IMR-90 (cell line): ENCODE data around the gene GRPEL2. TPM values are rescaled to one million over a fixed set of nuclear protein-coding genes. Genes with fewer than 3 reads are reported as not detected.

Experiments used
- ATAC-seq: fragments of 200-7000 bp; cut with Tn5 transposase; 2 replicates; pipeline ENCODE4 v1.9.1; 2020; ENCODE audit warnings: low read depth, mild to moderate bottlenecking, moderate library complexity
- BruUV-seq: library from RNA; stranded (reverse); fragments of 400-500 nt; replicated peaks from 2 replicates; lab custom pipeline; 2021; lab: Mats Ljungman, UMichigan
- CTCF ChIA-PET: fragments of 300-600 bp; formaldehyde crosslinking; extraction: SDS; loops from one replicate; lab custom pipeline; 2021; ENCODE audit warnings: antibody characterized with exemption; lab: Yijun Ruan, JAX
- POLR2A ChIA-PET: fragments of 300-600 bp; sonication (Branson Sonifier 250); formaldehyde crosslinking; loops from one replicate; lab custom pipeline; 2022; ENCODE audit warnings: antibody characterized with exemption; ENCODE audit not compliant: unreplicated experiment; lab: Charles Lee
- DNase-seq: peaks from one replicate; pipeline ENCODE4 v3.0.0; 2013
- H2AFZ ChIP-seq: replicated peaks from 2 replicates; pipeline ENCODE3; 2013; ENCODE audit warnings: low read length, mild to moderate bottlenecking; ENCODE audit not compliant: poor library complexity
- H2AK5ac ChIP-seq: 2 replicates; pipeline ENCODE4 v1.6.1; 2013; ENCODE audit warnings: low read depth, low read length, inconsistent platforms
- H2AK9ac ChIP-seq: replicated peaks from 2 replicates; pipeline ENCODE3; 2013; ENCODE audit warnings: mild to moderate bottlenecking, low read depth, low read length, moderate library complexity; ENCODE audit not compliant: poor library complexity
- H2BK120ac ChIP-seq: 2 replicates; pipeline ENCODE4 v1.6.1; 2013; ENCODE audit warnings: low read depth, low read length, inconsistent platforms
- H2BK15ac ChIP-seq: 3 replicates; pipeline ENCODE4 v1.6.1; 2013; ENCODE audit warnings: low read depth, low read length, inconsistent platforms
- H2BK20ac ChIP-seq: 2 replicates; pipeline ENCODE4 v1.6.1; 2013; ENCODE audit warnings: low read depth, mild to moderate bottlenecking, inconsistent platforms, low read length, moderate library complexity
- H2BK5ac ChIP-seq: 2 replicates; pipeline ENCODE4 v1.6.1; 2013; ENCODE audit warnings: mild to moderate bottlenecking, low read depth, low read length, inconsistent platforms; ENCODE audit not compliant: poor library complexity, severe bottlenecking
- H3K14ac ChIP-seq: replicated peaks from 2 replicates; pipeline ENCODE4 v1.6.1; 2013; ENCODE audit warnings: low read depth, low read length, inconsistent platforms
- H3K18ac ChIP-seq: 2 replicates; pipeline ENCODE4 v1.6.1; 2013; ENCODE audit warnings: low read depth, low read length, control low read depth
- H3K23ac ChIP-seq: 2 replicates; pipeline ENCODE4 v1.6.1; 2013; ENCODE audit warnings: low read depth, low read length, inconsistent platforms
- H3K27ac ChIP-seq: 2 replicates; pipeline ENCODE4 v1.5.1; 2013; ENCODE audit warnings: mild to moderate bottlenecking, control low read depth, low read length; ENCODE audit not compliant: insufficient read depth
- H3K27me3 ChIP-seq: 2 replicates; pipeline ENCODE4 v1.6.1; 2013; ENCODE audit warnings: low read length; ENCODE audit not compliant: control insufficient read depth, insufficient read depth
- H3K36me3 ChIP-seq: 2 replicates; pipeline ENCODE4 v1.6.1; 2013; ENCODE audit warnings: low read length, mixed read lengths; ENCODE audit not compliant: control insufficient read depth, insufficient read depth
- H3K4ac ChIP-seq: 2 replicates; pipeline ENCODE4 v1.6.1; 2013; ENCODE audit warnings: low read depth, low read length, inconsistent platforms
- H3K4me1 ChIP-seq: 2 replicates; pipeline ENCODE4 v1.6.1; 2013; ENCODE audit warnings: low read length, mixed read lengths; ENCODE audit not compliant: control insufficient read depth, insufficient read depth
- H3K4me2 ChIP-seq: 2 replicates; pipeline ENCODE4 v1.6.1; 2013; ENCODE audit warnings: low read depth, mild to moderate bottlenecking, control low read depth, low read length, moderate library complexity
- H3K4me3 ChIP-seq: 2 replicates; pipeline ENCODE4 v1.5.1; 2013; ENCODE audit warnings: low read depth, mild to moderate bottlenecking, control low read depth, low read length, moderate library complexity; ENCODE audit not compliant: insufficient read depth
- H3K56ac ChIP-seq: 2 replicates; pipeline ENCODE4 v1.6.1; 2013; ENCODE audit warnings: low read length, inconsistent platforms; ENCODE audit not compliant: insufficient read depth; ENCODE audit errors: extremely low read depth
- H3K79me1 ChIP-seq, 2 experiments: 2 replicates each; pipeline ENCODE4 v1.6.1; 2013; ENCODE audit warnings: low read length in 2 of 2, inconsistent platforms in 1 of 2, low read depth in 1 of 2
- H3K9ac ChIP-seq: 2 replicates; pipeline ENCODE4 v1.6.1; 2013; ENCODE audit warnings: low read depth, low read length, control low read depth
- H3K9me1 ChIP-seq: 2 replicates; pipeline ENCODE4 v1.6.1; 2013; ENCODE audit warnings: low read length, inconsistent platforms; ENCODE audit not compliant: insufficient read depth
- H3K9me3 ChIP-seq: 2 replicates; pipeline ENCODE4 v1.6.1; 2013; ENCODE audit warnings: low read length; ENCODE audit not compliant: control insufficient read depth, insufficient read depth
- H4K20me1 ChIP-seq: 2 replicates; pipeline ENCODE4 v1.6.1; 2013; ENCODE audit warnings: low read length, inconsistent platforms; ENCODE audit not compliant: insufficient read depth
- H4K5ac ChIP-seq: 2 replicates; pipeline ENCODE4 v1.6.1; 2013; ENCODE audit warnings: mild to moderate bottlenecking, low read depth, low read length, control low read depth
- H4K8ac ChIP-seq, 2 experiments: 2 replicates each; pipeline ENCODE4 v1.6.1; 2013; ENCODE audit warnings: low read depth in 2 of 2, low read length in 2 of 2, control low read depth in 1 of 2, inconsistent platforms in 1 of 2
- H4K91ac ChIP-seq: 2 replicates; pipeline ENCODE4 v1.6.1; 2013; ENCODE audit warnings: low read depth, low read length, inconsistent platforms; ENCODE audit not compliant: insufficient read depth
- BHLHE40 ChIP-seq: fragments of 150-350 bp; IDR thresholded peaks from 2 replicates; pipeline ENCODE4 v1.6.1; 2016; ENCODE audit warnings: mild to moderate bottlenecking, low read depth, low read length
- CEBPB ChIP-seq: IDR thresholded peaks from 2 replicates; pipeline ENCODE4 v1.6.1; 2012; ENCODE audit warnings: low read depth, low read length, improper control_type of control experiment
- CHD1 ChIP-seq: IDR thresholded peaks from 2 replicates; pipeline ENCODE4 v1.6.1; 2012; ENCODE audit warnings: low read depth, low read length, improper control_type of control experiment
- CTCF ChIP-seq: conservative IDR thresholded peaks from 2 replicates; pipeline ENCODE4 v1.5.1; 2012; ENCODE audit warnings: mild to moderate bottlenecking, low read depth, low read length, improper control_type of control experiment
- ELK1 ChIP-seq: fragments of 150-350 bp; IDR thresholded peaks from 2 replicates; pipeline ENCODE4 v1.6.1; 2016; ENCODE audit warnings: low read depth, mild to moderate bottlenecking, low read length, moderate library complexity, borderline replicate concordance
- FOS ChIP-seq: fragments of 150-350 bp; IDR thresholded peaks from 2 replicates; pipeline ENCODE4 v1.6.1; 2016; ENCODE audit warnings: low read depth, low read length
- MAFK ChIP-seq: IDR thresholded peaks from 2 replicates; pipeline ENCODE4 v1.6.1; 2012; ENCODE audit warnings: low read depth, low read length, improper control_type of control experiment
- MAZ ChIP-seq: IDR thresholded peaks from 2 replicates; pipeline ENCODE4 v1.6.1; 2012; ENCODE audit warnings: low read depth, mild to moderate bottlenecking, low read length, improper control_type of control experiment, moderate library complexity, borderline replicate concordance
- MXI1 ChIP-seq: IDR thresholded peaks from 2 replicates; pipeline ENCODE4 v1.6.1; 2012; ENCODE audit warnings: low read depth, mild to moderate bottlenecking, low read length, moderate library complexity, borderline replicate concordance
- NFE2L2 ChIP-seq: fragments of 150-350 bp; IDR thresholded peaks from 2 replicates; pipeline ENCODE4 v1.6.1; 2016; ENCODE audit warnings: low read depth, mild to moderate bottlenecking, low read length
- POLR2A ChIP-seq: IDR thresholded peaks from 2 replicates; pipeline ENCODE4 v1.6.1; 2012; ENCODE audit warnings: mild to moderate bottlenecking, low read depth, low read length
- RAD21 ChIP-seq: IDR thresholded peaks from 2 replicates; pipeline ENCODE4 v1.6.1; 2012; ENCODE audit warnings: low read length, improper control_type of control experiment
- RCOR1 ChIP-seq: IDR thresholded peaks from 2 replicates; pipeline ENCODE4 v1.6.1; 2012; ENCODE audit warnings: mild to moderate bottlenecking, low read length, improper control_type of control experiment; ENCODE audit not compliant: insufficient replicate concordance
- RFX5 ChIP-seq: IDR thresholded peaks from 2 replicates; pipeline ENCODE4 v1.8.0; 2012; ENCODE audit warnings: low read depth, mild to moderate bottlenecking, low read length, moderate library complexity
- USF2 ChIP-seq: fragments of 150-350 bp; IDR thresholded peaks from 2 replicates; pipeline ENCODE4 v1.6.1; 2017; ENCODE audit warnings: mild to moderate bottlenecking, antibody characterized with exemption, low read length, low read depth
- WGBS, 2 experiments: methylation state at CpG; one replicate each; pipeline versions ENCODE4 v1.1.5 to v1.1.7; 2013; ENCODE audit warnings: missing lambda C conversion rate in 2 of 2; ENCODE audit not compliant: insufficient read length in 1 of 2; ENCODE audit errors: extremely low coverage in 2 of 2; 5-methylcytosine and 5-hydroxymethylcytosine counted together
- dilution Hi-C: fragments of 300-500 bp; cut with HindIII; formaldehyde crosslinking; loops from one replicate; pipeline ENCODE4 v1.14.3; 2018; ENCODE audit warnings: low sequenced_read_pairs; ENCODE audit not compliant: unreplicated experiment
- in situ Hi-C: fragments of 300-500 bp; cut with MboI; formaldehyde crosslinking; loops from 3 replicates; pipeline ENCODE4 v1.14.3; 2019; ENCODE audit warnings: low sequenced_read_pairs, inconsistent platforms, mixed read lengths
- intact Hi-C: fragments of 100-400 bp; cut with micrococcal nuclease; formaldehyde crosslinking; loops from 2 replicates; pipeline ENCODE4 v1.10.0; 2022
- polyA plus RNA-seq, 3 experiments: library from polyadenylated mRNA; depleted of rRNA; stranded (reverse); fragments of >200 nt; gene quantifications; 2 replicates each; pipeline ENCODE4 v1.2.3, GENCODE V29; 2012; ENCODE audit warnings: low replicate concordance in 1 of 3
- total RNA-seq: library from RNA; depleted of rRNA; stranded (reverse); fragments of >200 nt; gene quantifications from 2 replicates; pipeline ENCODE4 v1.2.3, GENCODE V29; 2012

Gene GRPEL2
- total and polyA plus RNA-seq, 2 of the 4 experiments (the other 2 are of a cell fraction): 6.2 to 18.1 TPM

- TF ChIP-seq MAFK: no peak
- no peak for TF ChIP-seq MAZ
These were observed 15.0 kb downstream of the GRPEL2 start (continued) for GRCh38 chr5:149360272-149360671.

GRCh38 chr5:149362541-149362940 lies 17.2 kb downstream of the GRPEL2 start:
- H3K36me3 ChIP-seq: no peaks in the 10 kb centered on the region
- DNase-seq (no peak), ATAC-seq (no peak)
- no peak overlapping the region for H3K27ac ChIP-seq
- no peak overlapping the region for H2AK5ac ChIP-seq
- no peak overlapping the region for H3K9ac ChIP-seq
- no peak overlapping the region for H3K14ac ChIP-seq
- no peak overlapping the region for H2BK20ac ChIP-seq
- H2BK120ac ChIP-seq: no peak overlapping the region
- H2AK9ac ChIP-seq: no peak overlapping the region
- no peaks in the 10 kb centered on the region for H4K20me1 ChIP-seq
- no peak overlapping the region for H3K18ac ChIP-seq
- no peak overlapping the region for H3K4me3 ChIP-seq
- H3K4ac ChIP-seq: no peak overlapping the region
- H3K79me1 ChIP-seq: peaks cover 0 to 14% of the 10 kb centered on the region in 2 experiments; a peak in 1 of 4 replicates
- H4K5ac ChIP-seq: no peak overlapping the region
- no peak overlapping the region for H3K56ac ChIP-seq
- dilution Hi-C loops: no loop called here
- no TSS peak for BruUV-seq
- H2BK5ac ChIP-seq: no peak overlapping the region
- H3K4me2 ChIP-seq: no peak overlapping the region
- intact Hi-C loops: no loop called here
- H3K9me1 ChIP-seq: peaks cover under 1% of the 10 kb centered on the region
- H2BK15ac ChIP-seq: no peak overlapping the region
- H3K23ac ChIP-seq: no peak overlapping the region
- in situ Hi-C loops: no loop called here
- H3K27me3 ChIP-seq: no peaks in the 10 kb centered on the region
- H3K4me1 ChIP-seq: no peaks in the 10 kb centered on the region
- H4K8ac ChIP-seq: no peak overlapping the region
- H3K9me3 ChIP-seq: no peaks in the 10 kb centered on the region
- WGBS, 2 experiments: 83% methylated on average over 4 of the region's 12 CpGs; no CpG with 5 or more reads in 1 of the 2 experiments
- ChIA-PET CTCF (no interaction called here), POLR2A (no interaction called here)
- H2AFZ ChIP-seq: no peak overlapping the region
- no peak overlapping the region for H4K91ac ChIP-seq
- no peak for TF ChIP-seq POLR2A
- TF ChIP-seq USF2: no peak
- no peak for TF ChIP-seq CEBPB
- TF ChIP-seq MXI1: no peak
- no peak for TF ChIP-seq RFX5
- TF ChIP-seq BHLHE40: no peak
- no peak for TF ChIP-seq RCOR1
- no peak for TF ChIP-seq MAZ
- no peak for TF ChIP-seq CTCF
- no peak for TF ChIP-seq FOS
- TF ChIP-seq MAFK: no peak
- no peak for TF ChIP-seq ELK1
- no peak for TF ChIP-seq NFE2L2
- no peak for TF ChIP-seq RAD21
- no peak for TF ChIP-seq CHD1
